ENCODE data around the gene ATP5F1A.

ATP5F1A gene

DNA sequence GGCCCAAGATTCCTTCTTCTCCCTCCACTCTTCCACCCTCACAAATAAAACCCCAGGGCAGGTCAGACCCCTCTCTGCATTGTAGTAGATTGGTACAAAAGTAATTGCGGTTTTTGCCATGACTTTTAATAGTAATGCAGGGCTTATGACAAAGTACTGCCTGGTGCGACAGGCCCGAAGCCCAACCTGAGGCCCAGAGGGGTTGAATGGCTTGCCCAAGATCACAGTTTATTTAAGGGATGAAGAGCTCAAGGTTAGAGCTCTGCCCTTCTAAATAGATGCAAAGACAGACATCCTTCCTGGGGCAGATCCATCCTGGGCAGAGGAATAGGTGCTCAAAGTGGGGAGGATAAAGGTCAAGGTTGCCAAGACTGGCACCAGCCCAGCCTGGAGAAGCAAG, 25.1 kb downstream of the ATP5F1A start:
- DNase-seq (ENCODE audit: low read depth), result no peak
- TF ChIP-seq, protein P1, sequence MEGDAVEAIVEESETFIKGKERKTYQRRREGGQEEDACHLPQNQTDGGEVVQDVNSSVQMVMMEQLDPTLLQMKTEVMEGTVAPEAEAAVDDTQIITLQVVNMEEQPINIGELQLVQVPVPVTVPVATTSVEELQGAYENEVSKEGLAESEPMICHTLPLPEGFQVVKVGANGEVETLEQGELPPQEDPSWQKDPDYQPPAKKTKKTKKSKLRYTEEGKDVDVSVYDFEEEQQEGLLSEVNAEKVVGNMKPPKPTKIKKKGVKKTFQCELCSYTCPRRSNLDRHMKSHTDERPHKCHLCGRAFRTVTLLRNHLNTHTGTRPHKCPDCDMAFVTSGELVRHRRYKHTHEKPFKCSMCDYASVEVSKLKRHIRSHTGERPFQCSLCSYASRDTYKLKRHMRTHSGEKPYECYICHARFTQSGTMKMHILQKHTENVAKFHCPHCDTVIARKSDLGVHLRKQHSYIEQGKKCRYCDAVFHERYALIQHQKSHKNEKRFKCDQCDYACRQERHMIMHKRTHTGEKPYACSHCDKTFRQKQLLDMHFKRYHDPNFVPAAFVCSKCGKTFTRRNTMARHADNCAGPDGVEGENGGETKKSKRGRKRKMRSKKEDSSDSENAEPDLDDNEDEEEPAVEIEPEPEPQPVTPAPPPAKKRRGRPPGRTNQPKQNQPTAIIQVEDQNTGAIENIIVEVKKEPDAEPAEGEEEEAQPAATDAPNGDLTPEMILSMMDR (conservative IDR thresholded peaks at IDR 0.05; ENCODE audit: low read depth, low read length), result no peak
- H3K4me3 ChIP-seq (ENCODE audit: low read length), result no peak overlapping the region

DNA sequence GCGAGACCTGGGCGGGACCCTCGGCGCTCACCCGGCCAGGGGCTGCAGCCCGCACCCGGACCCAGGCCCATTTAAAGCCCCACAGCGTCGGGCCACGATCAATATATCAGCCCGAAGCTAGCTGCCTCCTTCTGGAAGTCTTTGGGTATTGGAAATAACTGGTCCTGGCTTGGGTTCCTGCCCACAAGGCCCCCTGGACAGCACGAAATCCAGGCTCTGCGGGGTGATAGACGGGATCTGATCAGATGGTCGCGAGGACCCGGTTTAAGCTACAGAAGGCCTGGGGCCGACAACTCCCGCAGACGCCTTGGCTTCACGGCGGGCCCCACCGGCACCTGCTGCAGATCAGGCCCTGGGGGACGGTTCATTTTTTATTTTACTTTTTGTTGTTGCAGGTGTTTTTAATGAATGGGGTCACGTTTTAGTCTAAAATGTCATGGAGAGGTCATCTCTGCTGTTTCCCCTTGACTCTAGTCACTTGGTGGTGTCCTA, 25.7 kb downstream of the ATP5F1A start:
- TF ChIP-seq, protein P1 (conservative IDR thresholded peaks at IDR 0.05; ENCODE audit: low read depth, low read length), result no peak
- no peak for DNase-seq (ENCODE audit: low read depth)
- H3K4me3 ChIP-seq (ENCODE audit: low read length), result peak overlapping the region; percentile 61

DNA sequence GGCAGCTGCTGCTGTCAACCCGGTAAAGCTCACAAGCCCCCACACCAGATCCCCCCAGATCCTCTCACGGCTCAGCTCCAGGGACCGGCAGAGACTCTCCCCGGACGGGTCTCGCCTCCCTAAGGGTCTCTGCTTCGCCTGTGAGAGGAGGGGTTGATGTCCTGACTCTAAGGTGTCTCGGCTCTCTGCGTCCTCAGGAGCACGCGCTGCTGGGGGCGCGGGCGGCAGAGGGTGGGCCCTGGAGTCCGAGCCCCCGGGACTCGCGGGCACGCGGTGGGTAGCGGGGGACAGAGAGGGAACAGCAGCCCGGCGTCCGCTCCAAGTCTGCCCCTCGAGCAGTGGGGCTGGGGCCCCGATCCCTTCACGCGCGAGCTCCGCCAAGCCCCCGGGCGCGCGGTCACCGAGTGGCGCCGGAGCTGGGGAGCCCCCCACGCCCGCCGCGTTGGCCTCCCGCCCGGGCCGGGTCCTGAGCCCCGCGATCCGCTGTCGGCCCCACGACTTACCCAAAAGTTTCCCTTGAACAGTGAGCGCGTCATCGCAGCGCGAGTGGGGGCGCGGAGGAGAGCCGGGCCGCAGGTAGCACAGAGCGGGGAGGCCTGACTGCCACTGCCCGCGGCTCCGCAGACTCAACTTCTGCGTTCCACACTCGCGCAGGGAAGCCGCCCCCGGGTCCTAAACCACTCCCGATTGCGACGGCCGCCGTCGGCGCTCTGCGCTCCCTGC, 26.3 kb downstream of the ATP5F1A start, which contains the start of gene PSTPIP2:
TSS of gene PSTPIP2 (minus strand) at position 608 of the 723 bp plus-strand sequence. CDS start at position 536, 72 bp downstream.
- peak within 1 kb of the TSS; percentile 61 for H3K4me3 ChIP-seq (ENCODE audit: low read length)
- no peak for DNase-seq (ENCODE audit: low read depth)
- TF ChIP-seq, protein P1 (conservative IDR thresholded peaks at IDR 0.05; ENCODE audit: low read depth, low read length), result no peak

DNA sequence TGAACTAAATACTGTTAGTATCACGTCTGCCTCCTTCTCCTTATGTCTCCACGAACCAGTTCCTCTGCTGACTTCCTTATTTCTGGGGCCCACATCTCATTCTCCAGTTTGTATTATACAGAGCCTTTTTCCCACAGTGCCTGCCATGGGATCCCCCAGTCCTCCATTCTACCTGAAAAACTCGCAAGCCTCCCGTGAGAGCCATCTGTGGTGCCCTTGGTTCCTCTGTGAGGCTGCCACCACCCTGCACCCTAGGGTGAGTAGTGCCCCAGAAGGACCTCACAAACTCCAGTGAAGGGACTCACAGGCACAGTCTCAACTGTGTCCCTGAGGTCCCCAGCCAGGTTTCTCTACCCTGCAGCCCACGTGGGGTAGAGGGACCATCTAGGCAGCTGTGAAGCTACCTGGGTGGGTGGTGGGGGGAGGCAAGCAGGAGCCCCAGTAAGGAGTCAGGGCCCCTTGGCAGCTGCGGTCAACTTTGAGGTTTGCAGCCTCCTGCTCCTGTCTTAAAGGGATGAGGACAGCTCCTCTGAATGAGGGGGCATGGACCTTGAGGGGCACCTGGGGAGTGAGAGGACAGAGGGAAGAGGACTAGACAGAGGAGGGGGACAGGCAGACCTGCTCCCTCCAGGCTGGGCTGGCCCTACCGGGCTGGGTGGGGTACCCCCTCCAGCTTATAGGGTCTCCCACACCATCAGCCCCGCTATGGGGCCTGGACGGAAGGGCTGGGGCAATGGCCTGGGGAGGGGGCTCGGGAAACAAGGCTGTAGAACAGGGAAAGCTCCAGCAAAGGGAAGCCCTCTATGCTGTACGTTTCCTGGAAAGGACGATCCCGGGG, 27.1 kb downstream of the ATP5F1A start:
- H3K4me3 ChIP-seq (ENCODE audit: low read length), result peak overlapping the region; percentile 61
- no peak for DNase-seq (ENCODE audit: low read depth)
- TF ChIP-seq, protein P1 (conservative IDR thresholded peaks at IDR 0.05; ENCODE audit: low read depth, low read length), result no peak

DNA sequence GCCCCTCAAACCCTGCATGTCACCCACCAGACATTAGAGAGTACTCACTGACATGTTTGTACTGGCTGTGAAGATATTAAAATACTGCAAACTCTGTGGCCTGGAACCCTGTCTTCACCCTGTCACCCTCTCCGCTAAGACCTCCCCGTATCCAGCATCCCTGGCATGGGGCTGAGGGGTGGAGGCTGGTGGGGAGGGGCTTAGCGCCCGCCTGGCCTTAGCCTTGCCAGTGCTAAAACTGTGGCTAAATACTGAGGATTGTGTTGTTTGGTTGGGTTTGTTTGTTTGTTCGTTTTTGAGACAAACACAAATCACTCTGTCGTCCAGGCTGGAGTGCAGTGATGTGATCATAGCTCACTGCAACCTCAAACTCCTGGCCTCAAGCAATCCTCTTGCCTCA, 27.9 kb downstream of the ATP5F1A start:
- H3K4me3 ChIP-seq (ENCODE audit: low read length), result no peak overlapping the region
- no peak for DNase-seq (ENCODE audit: low read depth)
- TF ChIP-seq, protein P1 (conservative IDR thresholded peaks at IDR 0.05; ENCODE audit: low read depth, low read length), result no peak

DNA sequence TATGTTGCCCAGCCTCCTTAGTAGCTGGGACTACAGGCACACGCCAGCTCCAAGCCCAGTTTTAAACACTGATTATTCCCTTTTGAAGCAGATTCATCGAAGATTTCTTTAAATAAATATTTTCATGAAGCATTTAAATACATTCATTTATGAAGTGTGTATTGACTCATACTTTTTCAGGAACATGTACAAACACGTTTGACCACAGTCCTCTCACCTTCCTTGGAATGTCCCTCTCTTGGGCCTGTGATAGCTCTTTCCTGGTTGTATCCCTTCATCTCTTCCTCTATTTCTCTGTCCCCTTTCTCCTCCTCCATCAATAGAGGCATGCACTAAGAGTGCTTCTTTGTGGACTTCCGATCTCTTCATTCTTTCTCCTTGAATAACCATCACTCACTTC, 28.6 kb downstream of the ATP5F1A start:
- TF ChIP-seq, protein P1 (conservative IDR thresholded peaks at IDR 0.05; ENCODE audit: low read depth, low read length), result no peak
- H3K4me3 ChIP-seq (ENCODE audit: low read length), result no peak overlapping the region
- DNase-seq (ENCODE audit: low read depth), result no peak
